Activated T-cell treated with anti-CD3 and anti-CD28 coated beads for 1 hour (primary cell): ENCODE data around the gene EML3.
"Not testable (repeated sequence)": the region's sequence is repeated elsewhere in the genome, so short reads cannot be mapped to it uniquely, and the experiment has no call there.

Experiments used
- DNase-seq: peaks from one replicate; pipeline ENCODE4 v3.0.0-alpha.2; 2020; ENCODE audit warnings: low read depth

The EML3 gene

DNA sequence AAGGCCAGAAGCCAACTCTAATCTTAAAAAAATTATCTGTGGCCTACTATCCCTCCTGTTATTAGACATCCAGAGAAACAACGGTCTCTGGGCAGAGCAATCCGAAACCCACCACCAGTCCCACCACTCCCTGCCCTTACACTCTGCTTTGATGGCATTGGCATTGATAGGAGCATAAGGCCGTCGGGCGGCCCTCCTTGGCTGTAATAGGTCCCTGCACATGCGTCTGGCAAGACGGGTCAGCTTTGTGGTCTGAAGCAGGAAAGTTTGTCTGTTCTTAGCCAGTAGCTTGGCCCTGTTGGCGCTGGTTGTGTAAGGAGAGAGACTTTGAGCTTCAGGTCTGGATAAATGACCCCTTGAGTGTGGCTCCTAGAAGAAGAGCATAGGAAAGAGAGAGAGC is 17.5 kb downstream of the EML3 start:
- no peak for DNase-seq

DNA sequence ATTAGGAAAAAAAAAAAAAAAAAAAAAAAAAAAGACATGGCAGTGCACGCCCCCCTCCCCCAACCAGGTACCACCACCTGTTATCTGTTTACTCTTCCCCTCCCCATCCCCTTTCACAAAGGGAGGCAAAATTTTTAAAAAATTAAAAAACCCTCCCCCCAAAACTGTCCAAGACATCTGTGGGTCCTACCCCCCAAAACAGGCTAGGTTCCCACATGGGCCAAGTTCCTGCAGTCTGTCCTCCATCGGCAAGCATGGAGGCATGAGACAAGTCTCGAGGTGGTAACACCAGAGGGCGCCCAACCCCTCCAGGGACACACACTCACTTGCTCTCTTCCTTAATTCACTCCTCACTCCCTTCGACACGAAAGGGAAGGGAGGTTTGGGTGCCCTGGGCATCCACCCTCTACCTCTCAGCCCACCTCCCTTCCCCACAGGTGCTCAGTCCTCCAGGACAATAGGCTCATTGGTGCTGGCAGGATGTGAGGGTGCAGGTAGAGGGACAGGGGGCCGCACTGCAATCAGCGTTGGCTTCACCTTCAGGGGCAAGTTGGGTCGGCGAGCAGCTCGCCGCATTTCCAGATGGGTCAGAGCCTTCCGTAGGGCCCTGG is 19.0 kb downstream of the EML3 start:
- peak; percentile 70 for DNase-seq

DNA sequence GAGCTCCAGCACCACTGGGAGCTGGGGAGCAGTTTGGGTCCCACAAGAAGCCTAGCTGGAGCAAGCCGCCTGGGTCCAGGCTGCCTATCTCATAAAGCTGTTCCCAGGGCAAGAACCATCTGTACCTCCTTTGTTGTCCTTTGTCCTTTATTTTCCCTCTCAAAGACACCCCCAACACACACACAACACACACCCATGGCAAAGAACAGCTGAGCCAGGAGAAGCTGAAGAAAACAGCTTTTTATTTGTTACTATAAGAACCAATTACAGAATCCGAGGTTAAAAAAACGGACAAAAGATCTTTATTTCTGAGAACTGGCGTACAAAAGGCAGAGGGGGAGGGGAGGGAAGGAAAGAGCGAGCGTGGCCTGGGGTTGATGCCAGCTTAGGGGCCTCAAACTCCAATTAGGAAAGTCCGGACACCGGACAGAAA is 19.6 kb downstream of the EML3 start:
- DNase-seq, result no peak

DNA sequence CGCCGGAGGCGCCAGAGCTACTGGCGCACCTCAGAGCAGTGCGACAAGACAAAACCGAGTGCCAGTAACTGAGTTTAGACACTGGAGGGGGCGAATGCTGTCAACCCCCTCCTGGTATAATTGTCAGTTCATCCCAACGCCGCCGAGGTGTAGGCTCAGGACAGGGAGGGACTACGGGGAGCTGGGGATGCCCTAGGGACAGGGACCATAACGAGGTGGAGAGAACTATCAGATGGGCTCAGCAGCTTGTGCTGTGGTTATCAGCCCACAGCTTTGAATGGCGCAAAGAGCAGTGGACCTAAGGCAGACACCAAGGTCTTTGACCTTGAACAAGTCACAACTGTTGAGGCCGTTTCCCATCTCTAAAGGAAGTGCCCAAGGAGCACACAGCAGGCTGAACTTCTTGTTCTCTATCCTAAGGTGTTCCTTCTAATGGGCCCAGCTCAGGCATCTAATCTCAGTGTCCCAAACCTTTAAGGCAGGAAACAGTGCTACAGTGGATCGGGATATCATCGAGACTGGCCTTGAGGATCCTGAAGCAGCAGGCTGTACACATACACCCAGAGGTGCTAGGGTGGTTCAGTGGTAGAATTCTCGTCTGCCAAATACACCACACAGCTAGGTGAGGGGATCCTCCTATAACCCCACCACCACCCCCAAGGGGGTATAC is 20.3 kb downstream of the EML3 start:
- no peak for DNase-seq

DNA sequence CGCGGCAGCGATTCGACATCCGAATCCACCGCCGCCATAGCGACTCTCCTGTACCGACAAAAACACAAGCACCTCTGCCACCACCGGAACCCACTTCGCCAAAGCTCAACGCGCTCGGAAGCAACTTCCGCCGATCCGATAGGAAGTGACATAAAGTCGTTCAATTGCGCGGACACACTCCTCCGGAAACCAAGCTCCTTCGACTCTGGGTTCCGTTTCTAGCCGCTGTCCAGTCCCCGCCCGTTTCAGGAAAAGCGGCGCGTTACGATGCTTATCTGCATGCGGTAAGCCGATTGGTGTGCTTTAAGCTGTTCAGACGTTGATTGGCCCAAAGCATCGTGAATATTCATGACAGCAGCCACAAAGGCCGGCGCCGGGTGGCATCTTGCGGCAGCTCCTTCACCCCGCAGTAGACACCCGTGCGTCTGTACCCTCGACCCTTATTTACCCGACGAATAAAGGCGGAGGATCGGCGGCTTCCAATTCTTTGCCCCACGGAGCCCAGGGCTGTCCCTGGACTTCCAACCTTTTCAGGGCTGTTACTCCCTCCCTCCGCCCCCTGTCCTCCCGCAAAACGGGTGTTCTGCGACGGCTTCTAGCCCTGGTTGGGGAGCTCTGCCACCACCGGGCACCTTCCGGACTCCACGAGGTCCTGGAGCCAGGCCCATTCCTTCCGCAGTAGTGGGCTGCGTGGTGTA is 21.0 kb downstream of the EML3 start, which contains the start of gene TUT1:
Gene TUT1 (minus strand): TSS at position 76 of the 698 bp plus-strand sequence. CDS start 38 bp downstream, at position 38.
- peak; percentile 92 for DNase-seq

DNA sequence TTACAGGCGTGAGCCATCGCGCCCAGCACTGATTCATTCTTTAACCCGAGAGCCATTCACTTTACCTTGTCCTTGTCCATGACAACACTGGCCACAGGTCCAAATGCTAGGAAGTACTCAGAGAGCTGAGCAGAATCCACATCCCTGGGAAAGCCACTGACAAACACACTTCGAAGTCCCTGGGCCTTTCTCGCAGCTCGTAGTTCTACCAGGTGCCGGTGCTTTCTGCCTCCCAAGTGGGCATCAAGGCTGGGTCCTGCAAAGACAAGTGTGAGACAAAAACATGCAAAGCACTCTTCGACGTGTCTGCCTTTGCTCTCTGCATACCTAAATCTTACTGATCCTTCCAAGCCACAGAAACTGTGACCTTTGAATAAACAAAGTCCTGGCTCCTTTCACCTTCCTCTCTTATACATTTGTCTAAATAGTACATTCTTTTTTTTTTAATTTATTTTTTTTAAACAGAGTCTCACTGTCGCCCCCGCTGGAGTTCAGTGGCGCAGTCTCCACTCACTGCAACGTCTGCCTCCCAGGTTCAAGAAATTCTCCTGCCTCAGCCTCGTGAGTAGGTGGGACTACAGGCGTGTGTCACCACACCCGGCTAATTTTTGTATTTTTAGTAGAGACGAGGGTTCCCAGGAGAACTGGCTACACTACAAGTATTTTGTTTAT is 23.5 kb downstream of the EML3 start:
- no peak for DNase-seq

DNA sequence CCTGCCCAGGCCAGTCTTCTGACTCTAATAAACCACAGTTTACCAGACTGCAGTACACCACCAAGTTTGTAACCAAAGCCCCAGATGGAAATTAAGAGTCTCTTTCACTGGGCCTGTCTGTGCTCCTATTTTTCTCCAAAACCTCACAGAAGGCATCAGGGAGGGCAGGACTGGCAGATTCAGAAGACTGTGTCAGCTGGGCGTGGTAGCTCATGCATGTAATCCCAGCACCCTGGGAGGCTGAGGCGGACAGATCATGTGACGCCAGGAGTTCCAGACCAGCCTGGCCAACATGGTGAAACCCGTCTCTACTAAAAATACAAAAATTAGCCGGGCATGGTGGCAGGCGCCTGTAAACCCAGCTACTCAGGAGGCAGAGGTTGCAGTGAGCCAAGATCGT is 27.2 kb downstream of the EML3 start:
- DNase-seq, result not testable (repeated sequence)

DNA sequence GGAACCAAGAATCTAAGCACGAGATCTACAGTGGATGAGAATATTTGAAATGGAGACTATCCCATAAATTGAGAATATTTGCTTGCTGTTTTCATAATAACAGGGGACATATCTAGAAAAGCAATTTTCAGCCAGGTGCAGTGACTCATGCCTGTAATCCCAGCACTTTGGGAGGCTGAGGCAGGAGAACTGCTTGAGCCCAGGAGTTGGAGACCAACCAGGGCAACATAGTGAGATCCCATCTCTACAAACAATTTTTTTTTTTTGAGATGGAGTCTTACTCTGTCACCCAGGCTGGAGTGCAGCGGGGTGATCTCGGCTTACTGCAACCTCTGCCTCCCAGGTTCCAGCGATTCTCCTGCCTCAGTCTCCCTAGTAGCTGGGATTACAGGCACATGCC is 30.8 kb downstream of the EML3 start:
- DNase-seq, result not testable (repeated sequence)

DNA sequence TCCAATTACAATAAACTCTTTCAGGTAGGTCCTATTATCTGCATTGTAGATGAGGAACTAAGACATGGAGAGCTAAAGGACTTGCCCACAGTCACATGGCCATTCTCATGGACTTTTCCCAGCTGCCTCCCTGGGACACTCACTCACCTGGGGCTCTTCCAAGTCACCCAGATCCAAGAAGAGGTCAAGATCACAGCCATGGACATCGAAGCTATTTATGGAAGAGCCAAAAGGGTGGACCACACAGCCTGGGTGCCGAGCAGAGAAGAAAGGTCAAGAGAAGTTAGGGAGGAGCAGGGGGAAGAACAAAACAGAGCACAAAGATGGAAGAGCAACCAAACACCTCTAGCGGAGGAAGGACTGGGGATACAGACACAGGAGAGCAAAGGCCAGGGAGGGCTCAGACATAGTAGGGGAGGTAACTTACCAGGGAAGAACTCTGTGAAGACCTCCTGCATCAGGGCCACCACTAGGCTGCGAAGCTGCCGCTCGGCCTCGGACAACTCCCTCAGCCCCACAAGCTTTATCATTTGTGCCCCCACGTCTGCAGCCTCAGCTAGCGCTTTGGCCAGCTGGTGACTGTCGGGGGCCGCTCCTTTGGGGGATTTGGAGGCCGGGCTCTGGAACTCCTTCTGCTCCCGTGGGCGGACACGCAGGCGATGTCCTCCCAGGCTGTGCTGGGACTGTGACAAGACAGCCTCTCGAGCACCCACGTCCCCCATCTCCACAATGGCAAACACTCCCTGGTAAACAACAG is 31.4 kb downstream of the EML3 start:
- DNase-seq, result no peak

DNA sequence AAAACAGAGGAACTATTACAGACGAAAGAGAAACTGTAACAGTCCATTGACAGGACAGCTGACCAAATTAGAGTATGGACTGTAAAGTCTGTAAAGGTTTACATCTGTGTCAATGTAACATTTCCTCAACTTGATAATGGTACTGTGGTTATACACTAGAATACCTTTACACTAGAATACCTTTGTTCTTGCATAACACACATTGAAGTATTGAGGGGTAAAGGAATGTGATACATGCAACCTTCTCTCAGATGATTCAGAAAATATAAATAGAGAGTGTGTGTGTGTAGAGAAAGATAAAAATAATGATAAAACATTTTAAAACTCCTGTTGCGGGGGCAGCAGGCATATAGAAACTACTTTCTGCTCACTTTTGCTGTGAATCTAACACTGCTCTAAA is 33.3 kb downstream of the EML3 start:
- DNase-seq, result no peak

DNA sequence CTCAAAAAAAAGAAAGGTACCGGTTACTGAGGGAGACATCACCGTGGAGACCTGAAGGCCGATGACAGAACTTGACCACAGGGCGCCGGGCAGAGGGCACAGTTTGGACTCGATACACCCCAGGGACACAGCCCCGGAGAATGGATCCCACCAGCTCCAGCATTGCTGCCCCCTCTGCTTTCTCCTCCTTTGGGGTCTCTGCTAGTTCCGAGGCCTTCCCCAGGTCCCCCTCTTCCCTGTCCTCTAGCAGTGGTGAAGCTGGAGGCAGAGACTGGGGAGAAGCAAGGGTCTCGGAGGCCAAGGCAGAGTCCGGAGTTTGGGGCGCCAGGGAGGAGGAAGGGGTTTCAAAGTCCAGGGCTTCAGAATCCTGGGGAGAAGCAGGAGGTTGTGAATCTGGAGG is 34.0 kb downstream of the EML3 start:
- no peak for DNase-seq

DNA sequence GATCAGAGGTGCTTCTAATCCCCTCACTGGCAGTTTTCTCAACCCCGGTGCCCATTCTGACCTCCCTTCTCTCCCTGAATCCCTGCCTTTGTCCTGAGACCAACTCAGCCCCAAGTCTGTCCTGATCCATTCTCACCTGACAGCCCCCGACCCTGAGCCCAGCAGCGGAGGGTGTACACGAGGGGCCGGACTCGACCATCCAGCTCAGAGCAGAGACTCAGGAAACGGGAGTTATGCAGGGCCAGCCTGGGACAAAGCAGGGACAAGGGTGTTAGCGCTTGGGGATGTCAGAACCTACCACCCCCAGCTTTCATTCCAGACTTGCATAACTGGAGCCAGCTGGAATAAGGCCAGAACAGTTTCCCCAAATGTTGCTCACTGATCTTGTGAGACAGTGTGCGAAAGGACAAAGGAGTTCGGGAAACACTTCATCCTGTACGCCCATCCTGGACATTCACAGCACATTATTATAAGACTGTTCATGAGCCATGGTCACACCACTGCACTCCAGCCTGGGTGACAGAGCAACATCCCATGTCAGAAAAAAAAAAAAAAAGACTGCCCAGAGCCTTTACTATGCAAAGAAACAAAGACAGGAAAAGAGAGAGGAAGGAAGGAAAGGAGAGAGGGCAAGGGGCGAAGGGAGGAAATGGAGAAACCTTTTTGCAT is 35.4 kb downstream of the EML3 start:
- DNase-seq, result no peak

DNA sequence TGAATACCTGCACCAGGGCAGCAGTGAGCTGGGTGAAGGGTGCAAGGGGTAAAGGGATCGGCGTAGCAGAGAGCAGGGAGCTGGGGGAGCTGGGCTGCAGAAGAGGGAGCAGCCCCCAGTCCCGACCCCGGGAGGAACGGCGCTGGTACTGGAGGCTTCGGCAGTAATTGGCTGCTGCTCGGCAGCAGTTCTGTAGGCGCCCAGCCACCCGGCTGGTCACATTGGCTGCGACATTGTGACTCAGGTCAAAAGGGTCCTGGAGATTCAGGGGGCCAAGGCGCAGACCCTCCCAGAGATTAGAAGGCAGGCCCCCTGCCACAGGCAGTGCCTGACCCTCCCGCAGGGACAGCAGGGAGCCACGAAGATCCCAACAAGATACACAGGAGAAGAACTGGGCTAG is 36.7 kb downstream of the EML3 start:
- no peak for DNase-seq

DNA sequence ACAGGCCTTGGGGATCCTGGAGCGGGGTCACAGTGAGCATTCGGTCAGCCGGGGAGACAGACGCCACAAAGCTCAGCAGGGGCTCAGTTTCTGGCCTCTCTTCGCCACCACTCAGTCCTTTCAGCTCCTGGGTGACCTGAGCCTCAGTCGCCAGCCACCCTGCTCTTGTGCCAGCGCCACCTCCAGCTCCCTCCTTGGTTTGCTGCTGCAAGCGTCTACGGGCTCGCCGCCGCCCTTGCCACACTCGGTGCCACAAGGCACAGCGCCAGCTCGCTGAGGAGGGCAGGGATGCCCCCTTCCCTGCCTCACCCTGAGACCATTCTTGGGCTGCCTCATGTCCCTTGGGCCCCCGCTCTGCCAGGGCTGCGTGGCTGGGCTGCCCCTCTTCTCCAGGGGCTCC is 37.4 kb downstream of the EML3 start:
- no peak for DNase-seq

DNA sequence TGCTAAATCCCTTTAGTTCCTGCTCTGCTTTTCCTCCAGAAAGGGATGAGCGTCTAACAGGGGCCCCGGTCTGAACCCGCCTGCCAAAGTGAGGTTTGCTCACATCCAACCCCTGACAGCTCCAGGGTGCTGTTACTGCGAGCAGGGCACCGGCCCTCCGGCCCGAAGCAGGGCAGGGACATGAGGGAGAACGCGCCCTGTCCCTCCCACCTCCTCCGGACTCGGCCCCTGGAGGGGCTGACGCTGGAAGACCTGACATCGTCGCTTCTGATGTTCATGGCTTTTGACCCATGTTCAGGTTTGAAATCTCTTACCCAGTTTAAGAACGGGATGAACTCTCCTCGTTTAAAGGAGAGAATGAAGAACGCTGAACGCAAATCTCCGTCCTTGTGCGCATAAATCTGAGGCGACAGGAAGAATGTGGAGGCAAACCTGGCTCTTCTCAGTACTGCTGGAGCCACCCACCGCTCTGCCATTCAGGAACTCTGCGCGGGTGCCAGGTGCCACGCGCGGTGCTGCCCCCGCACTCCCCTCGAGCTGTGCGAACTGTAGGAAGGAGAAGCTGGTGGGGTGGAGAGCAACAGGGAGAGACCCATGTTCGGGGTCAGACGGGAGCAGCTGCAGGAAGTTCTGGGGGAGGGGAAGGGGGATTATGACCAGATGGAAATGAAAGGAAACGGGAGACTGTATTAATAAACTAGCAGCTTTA is 38.1 kb downstream of the EML3 start:
- DNase-seq, result no peak

DNA sequence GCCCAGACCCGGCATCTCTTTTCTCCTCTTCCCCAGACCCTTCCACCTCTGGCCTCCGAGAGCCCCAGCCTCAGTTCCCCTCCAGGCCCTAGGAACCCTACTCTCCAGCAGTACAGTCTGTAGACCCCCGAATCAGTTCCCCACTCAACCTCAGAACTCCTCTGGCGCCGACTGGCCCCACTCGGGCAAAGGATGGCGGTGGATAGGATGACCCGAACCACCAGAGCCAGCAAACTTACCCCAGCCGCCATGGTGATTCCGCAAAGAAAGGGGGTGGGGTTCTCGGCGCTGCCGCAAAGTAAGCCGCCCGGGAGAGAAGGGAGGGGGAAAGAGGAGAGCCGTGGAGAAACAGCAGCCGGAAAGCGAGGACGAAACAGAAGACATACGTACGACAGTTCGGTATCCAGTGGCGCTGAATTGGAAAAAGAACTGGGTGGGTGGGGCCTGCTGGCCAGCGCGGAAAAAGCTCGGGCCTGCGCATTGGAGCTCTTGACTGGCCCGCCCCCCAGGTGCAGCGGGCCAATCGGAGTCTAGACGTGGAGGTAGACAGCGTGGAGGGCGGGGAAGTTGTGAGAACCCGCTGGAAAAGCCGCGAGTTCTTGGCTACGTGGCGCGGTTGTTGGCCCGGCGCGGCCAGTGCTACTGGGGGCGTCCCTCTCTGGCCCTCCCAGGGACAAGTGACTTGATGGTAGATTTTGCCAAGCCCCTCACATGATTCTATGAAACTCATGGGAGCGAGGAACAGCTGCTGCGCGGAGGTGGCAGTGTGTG is 38.8 kb downstream of the EML3 start, which contains the start of gene EEF1G:
Gene EEF1G (minus strand): TSS at position 300 of the 771 bp plus-strand sequence. CDS start 49 bp downstream, at position 251.
- DNase-seq, result peak; percentile 95

DNA sequence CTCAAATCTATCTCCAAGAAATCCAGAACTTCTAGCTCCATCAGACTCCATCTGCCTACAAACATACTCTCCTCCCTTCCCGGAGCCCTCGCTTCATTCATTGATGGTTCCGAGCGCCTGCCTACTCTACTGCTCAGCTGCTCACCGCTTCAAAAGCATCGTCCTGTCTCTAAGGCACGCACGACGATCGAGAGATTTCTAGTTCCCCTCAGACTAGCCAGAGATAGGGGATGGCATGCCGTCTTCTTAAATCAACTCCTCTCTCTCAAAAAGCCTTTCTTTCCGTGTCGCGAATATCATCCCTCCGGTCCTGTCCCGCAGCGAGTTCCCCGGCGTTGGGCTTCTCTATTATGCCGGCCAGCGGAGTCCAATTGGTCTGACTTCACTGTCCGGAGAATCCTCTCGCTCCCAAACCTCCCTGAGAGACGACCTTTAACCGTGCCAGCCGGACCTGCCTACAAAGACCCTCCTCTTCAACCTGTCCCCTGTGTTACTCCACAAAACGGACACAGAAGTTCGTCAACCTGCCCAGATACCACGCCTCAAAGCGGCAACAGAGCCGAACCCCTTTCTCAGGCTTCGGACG is 39.5 kb downstream of the EML3 start:
- DNase-seq, result no peak

DNA sequence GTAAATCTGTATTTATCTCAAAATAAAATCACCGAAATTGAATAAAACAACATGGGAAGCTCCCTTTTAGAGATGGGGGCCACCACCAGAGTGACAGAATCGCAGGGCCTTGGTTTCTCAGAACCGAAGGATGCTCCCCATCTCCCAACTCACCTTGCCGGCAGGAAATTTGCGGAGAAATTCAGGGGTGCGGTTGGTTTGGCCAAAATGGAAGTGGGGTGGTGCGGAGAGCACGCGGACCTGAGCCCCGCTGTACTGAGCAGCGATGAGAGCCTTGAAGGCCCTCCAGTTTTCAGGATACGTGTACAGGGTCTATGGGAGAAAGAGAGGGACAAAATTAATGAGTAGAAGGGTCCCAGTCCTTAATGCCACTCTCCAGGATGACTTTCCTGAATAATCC is 40.1 kb downstream of the EML3 start:
- DNase-seq, result no peak

DNA sequence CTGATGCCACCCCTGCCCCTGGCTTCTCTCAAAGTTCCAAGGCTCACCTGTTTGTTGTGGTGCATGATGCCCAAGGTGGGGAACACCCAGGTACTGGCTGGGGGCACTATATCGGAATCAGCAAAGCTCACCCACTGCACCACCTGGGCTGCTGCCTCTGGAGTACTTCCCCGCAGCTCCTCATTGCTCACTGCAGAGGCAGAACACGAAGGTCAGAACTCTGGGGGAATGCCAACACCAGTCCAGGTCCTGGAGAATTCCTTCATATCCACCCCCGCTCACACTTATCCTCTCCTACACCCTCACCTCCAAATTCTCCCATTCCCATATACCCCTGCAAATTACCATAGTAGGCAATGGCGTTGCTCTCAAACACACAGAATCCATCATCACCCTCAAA is 41.1 kb downstream of the EML3 start:
- not testable (repeated sequence) for DNase-seq
